Stimulated activated effector memory CD8-positive, alpha-beta T cell treated with anti-CD3 and anti-CD28 coated beads, Interleukin-12 subunit alpha, Interleukin-12 subunit beta, amount 100 ng/mL, for 72 hours (primary cell): Measurements from ENCODE around the gene METTL22.

ENCODE experiments used
- ATAC-seq: fragments of 150-1000 bp; cut with Tn5 transposase; 2 replicates; pipeline ENCODE4 v1.10.0; 2021
- DNase-seq, 2 donors: peaks; one replicate each; pipeline ENCODE4 v3.0.0; 2021 to 2022; ENCODE audit warnings: low spot score in 2 of 2
- H3K27ac Mint-ChIP-seq: one replicate; pipeline ENCODE4 v1.8.0; 2022; ENCODE audit warnings: mild to moderate bottlenecking, mixed read lengths
- H3K36me3 Mint-ChIP-seq: one replicate; pipeline ENCODE4 v1.8.0; 2022; ENCODE audit warnings: mild to moderate bottlenecking, mixed read lengths
- H3K4me1 Mint-ChIP-seq: one replicate; pipeline ENCODE4 v1.8.0; 2022; ENCODE audit warnings: mixed read lengths
- H3K4me3 Mint-ChIP-seq: one replicate; pipeline ENCODE4 v1.8.0; 2022; ENCODE audit warnings: mild to moderate bottlenecking, mixed read lengths
- H3K9me3 Mint-ChIP-seq: one replicate; pipeline ENCODE4 v1.8.0; 2022; ENCODE audit warnings: mixed read lengths

METTL22 gene

GRCh38 chr16:8663192-8664089 is 41.9 kb downstream of the METTL22 start:
- Mint-ChIP-seq H3K4me1 (no peaks in the 10 kb centered on the region), H3K9me3 (no peaks in the 10 kb centered on the region), H3K4me3 (no peak overlapping the region), H3K36me3 (peaks cover 9% of the 10 kb centered on the region), H3K27ac (no peak overlapping the region)
- ATAC-seq (peak; percentile 39), DNase-seq (no peak)

- ATAC-seq (no peak), DNase-seq (no peak)
- H3K36me3 Mint-ChIP-seq, result peaks cover 9% of the 10 kb centered on the region
- H3K27ac Mint-ChIP-seq, result no peak overlapping the region
- no peaks in the 10 kb centered on the region for H3K4me1 Mint-ChIP-seq
- H3K4me3 Mint-ChIP-seq, result no peak overlapping the region
- no peaks in the 10 kb centered on the region for H3K9me3 Mint-ChIP-seq
Measured at GRCh38 chr16:8665529-8665928, 44.0 kb downstream of the METTL22 start.

- ATAC-seq, result no peak
- no peak for DNase-seq
- peaks cover 9% of the 10 kb centered on the region for H3K36me3 Mint-ChIP-seq
- no peaks in the 10 kb centered on the region for H3K9me3 Mint-ChIP-seq
- H3K4me3 Mint-ChIP-seq, result no peak overlapping the region
- no peak overlapping the region for H3K27ac Mint-ChIP-seq
- H3K4me1 Mint-ChIP-seq, result no peaks in the 10 kb centered on the region
Measured at GRCh38 chr16:8667492-8667891, 46.0 kb downstream of the METTL22 start.

- Mint-ChIP-seq H3K9me3 (no peaks in the 10 kb centered on the region), H3K36me3 (peaks cover 9% of the 10 kb centered on the region), H3K4me1 (no peaks in the 10 kb centered on the region), H3K27ac (no peak overlapping the region), H3K4me3 (no peak overlapping the region)
- ATAC-seq (no peak), DNase-seq (no peak)
Measured at GRCh38 chr16:8668113-8668512, 46.6 kb downstream of the METTL22 start.

- no peaks in the 10 kb centered on the region for H3K4me1 Mint-ChIP-seq
- H3K4me3 Mint-ChIP-seq, result no peak overlapping the region
- no peak for ATAC-seq
- DNase-seq, result no peak
- H3K9me3 Mint-ChIP-seq, result no peaks in the 10 kb centered on the region
- H3K27ac Mint-ChIP-seq, result no peak overlapping the region
- H3K36me3 Mint-ChIP-seq, result peaks cover 4% of the 10 kb centered on the region
Measured at GRCh38 chr16:8669481-8669880, 48.0 kb downstream of the METTL22 start.

GRCh38 chr16:8670014-8670560 is 48.6 kb downstream of the METTL22 start:
- ATAC-seq (no peak), DNase-seq (no peak)
- no peak overlapping the region for H3K4me3 Mint-ChIP-seq
- H3K9me3 Mint-ChIP-seq, result no peaks in the 10 kb centered on the region
- peaks cover 5% of the 10 kb centered on the region for H3K4me1 Mint-ChIP-seq
- H3K36me3 Mint-ChIP-seq, result peaks cover 3% of the 10 kb centered on the region
- H3K27ac Mint-ChIP-seq, result no peak overlapping the region

- H3K4me3 Mint-ChIP-seq, result peak overlapping the region; percentile 89
- no peak for DNase-seq
Measured at GRCh38 chr16:8673611-8674412, 52.3 kb downstream of the METTL22 start.

GRCh38 chr16:8674413-8675022 is 53.0 kb downstream of the METTL22 start, which contains the start of gene ABAT:
Gene ABAT (plus strand): TSS chr16:8674617. CDS start chr16:8735740, 61,123 bp downstream.
- peaks cover 16% of the 10 kb centered on the region for H3K4me1 Mint-ChIP-seq
- H3K9me3 Mint-ChIP-seq, result no peaks in the 10 kb centered on the region
- peak within 1 kb of the TSS; percentile 77 for H3K27ac Mint-ChIP-seq
- H3K4me3 Mint-ChIP-seq, result peak within 1 kb of the TSS; percentile 89
- H3K36me3 Mint-ChIP-seq, result peaks cover 6% of the 10 kb centered on the region
- peak; percentile 99 for ATAC-seq
- peak; percentile 85 to 92 for DNase-seq

More at GRCh38 chr16:8673611-8674412, 52.3 kb downstream of the METTL22 start:
- Mint-ChIP-seq H3K4me1 (peaks cover 16% of the 10 kb centered on the region), H3K27ac (no peak overlapping the region), H3K36me3 (peaks cover 6% of the 10 kb centered on the region), H3K9me3 (no peaks in the 10 kb centered on the region)
- no peak for ATAC-seq

GRCh38 chr16:8675183-8676159 is 54.0 kb downstream of the METTL22 start:
- ATAC-seq, result peak; percentile 49
- Mint-ChIP-seq H3K4me1 (peaks cover 24% of the 10 kb centered on the region), H3K27ac (peak overlapping the region; percentile 77), H3K4me3 (peak overlapping the region; percentile 89), H3K36me3 (peaks cover 6% of the 10 kb centered on the region), H3K9me3 (no peaks in the 10 kb centered on the region)
- DNase-seq, result no peak

GRCh38 chr16:8676160-8676547 is 54.7 kb downstream of the METTL22 start:
- Mint-ChIP-seq H3K4me3 (peak overlapping the region; percentile 89), H3K9me3 (no peaks in the 10 kb centered on the region), H3K27ac (peak overlapping the region; percentile 77), H3K36me3 (peaks cover 6% of the 10 kb centered on the region), H3K4me1 (peaks cover 24% of the 10 kb centered on the region)
- no peak for DNase-seq
- no peak for ATAC-seq

- H3K4me1 Mint-ChIP-seq, result peaks cover 24% of the 10 kb centered on the region
- no peak for DNase-seq
- H3K27ac Mint-ChIP-seq, result no peak overlapping the region
- H3K4me3 Mint-ChIP-seq, result no peak overlapping the region
- H3K9me3 Mint-ChIP-seq, result no peaks in the 10 kb centered on the region
- no peak for ATAC-seq
- H3K36me3 Mint-ChIP-seq, result peaks cover 6% of the 10 kb centered on the region
Measured at GRCh38 chr16:8676737-8677375, 55.4 kb downstream of the METTL22 start.

- Mint-ChIP-seq H3K4me3 (no peak overlapping the region), H3K9me3 (no peaks in the 10 kb centered on the region), H3K36me3 (peaks cover 6% of the 10 kb centered on the region), H3K4me1 (peaks cover 24% of the 10 kb centered on the region), H3K27ac (no peak overlapping the region)
- no peak for ATAC-seq
- DNase-seq, result no peak
Measured at GRCh38 chr16:8677481-8677880, 56.0 kb downstream of the METTL22 start.

GRCh38 chr16:8678068-8678927 is 56.8 kb downstream of the METTL22 start:
- Mint-ChIP-seq H3K36me3 (peaks cover 6% of the 10 kb centered on the region), H3K9me3 (no peaks in the 10 kb centered on the region), H3K4me3 (no peak overlapping the region), H3K4me1 (peaks cover 24% of the 10 kb centered on the region), H3K27ac (no peak overlapping the region)
- DNase-seq (no peak), ATAC-seq (no peak)
